HG02884 (cell line): ENCODE measurements around the gene MAPT.
"Not testable (repeated sequence)": the region's sequence is repeated elsewhere in the genome, so short reads cannot be mapped to it uniquely, and the experiment has no call there.

ENCODE experiments used
- ATAC-seq: cut with Tn5 transposase; IDR thresholded peaks from one replicate; pipeline ENCODE4 v1.9.1; 2021; ENCODE audit warnings: mild to moderate bottlenecking, moderate library complexity; ENCODE audit not compliant: unreplicated experiment

MAPT gene

GRCh38 chr17:45949755-45950320, 55.5 kb downstream of the MAPT start:
- ATAC-seq = no peak

GRCh38 chr17:45950888-45951287, 56.5 kb downstream of the MAPT start:
- no peak for ATAC-seq

- ATAC-seq = no peak
Measured at GRCh38 chr17:45951403-45951802, 57.0 kb downstream of the MAPT start.

GRCh38 chr17:45951941-45952340, 57.6 kb downstream of the MAPT start:
- ATAC-seq = no peak

- ATAC-seq = no peak
Measured at GRCh38 chr17:45952814-45953320, 58.5 kb downstream of the MAPT start.

GRCh38 chr17:45953561-45953960, 59.2 kb downstream of the MAPT start:
- no peak for ATAC-seq

- ATAC-seq = no peak
Measured at GRCh38 chr17:45954914-45955313, 60.6 kb downstream of the MAPT start.

- no peak for ATAC-seq
Measured at GRCh38 chr17:45955326-45955725, 61.0 kb downstream of the MAPT start.

GRCh38 chr17:45956090-45956489, 61.7 kb downstream of the MAPT start:
- ATAC-seq = no peak

- not testable (repeated sequence) for ATAC-seq
Measured at GRCh38 chr17:45956746-45957145, 62.4 kb downstream of the MAPT start.

- no peak for ATAC-seq
Measured at GRCh38 chr17:45958307-45958706, 64.0 kb downstream of the MAPT start.

GRCh38 chr17:45958994-45959665, 64.8 kb downstream of the MAPT start:
- no peak for ATAC-seq

GRCh38 chr17:45960311-45960710, 66.0 kb downstream of the MAPT start:
- no peak for ATAC-seq

- ATAC-seq = no peak
Measured at GRCh38 chr17:45961206-45961605, 66.9 kb downstream of the MAPT start.

- ATAC-seq = no peak
Measured at GRCh38 chr17:45962221-45962972, 68.0 kb downstream of the MAPT start.

- no peak for ATAC-seq
Measured at GRCh38 chr17:45963283-45963682, 68.9 kb downstream of the MAPT start.

GRCh38 chr17:45963889-45964288, 69.5 kb downstream of the MAPT start:
- no peak for ATAC-seq

GRCh38 chr17:45964634-45965033, 70.3 kb downstream of the MAPT start:
- ATAC-seq = no peak

- ATAC-seq = no peak
Measured at GRCh38 chr17:45965812-45966211, 71.5 kb downstream of the MAPT start.

GRCh38 chr17:45966606-45967280, 72.4 kb downstream of the MAPT start:
- no peak for ATAC-seq

- no peak for ATAC-seq
Measured at GRCh38 chr17:45967378-45967777, 73.0 kb downstream of the MAPT start.
